ENCODE data around the gene ABCB11. TPM values are rescaled to one million over a fixed set of nuclear protein-coding genes. Genes with fewer than 3 reads are reported as not detected.

The ABCB11 gene
- total and polyA plus RNA-seq, 2 donors (not counting 1 experiment from before 2014, with no cell fraction given) = not detected

GRCh38 chr2:169027234-169027633 lies 3.9 kb downstream of the ABCB11 start:
- ChIA-PET POLR2A (no interaction called here), CTCF (no interaction called here)
- no peak overlapping the region for H2AFZ ChIP-seq (ENCODE audit: insufficient read depth, low read depth, low read length, poor library complexity, severe bottlenecking)
- H4K20me1 ChIP-seq (ENCODE audit: control insufficient read depth, insufficient read depth, low read length, poor library complexity, severe bottlenecking) = no peaks in the 10 kb centered on the region
- ATAC-seq (ENCODE audit: low read depth) (no peak), DNase-seq (no peak)
- H3K4me1 ChIP-seq (ENCODE audit: control insufficient read depth in 2 of 2, insufficient read depth in 2 of 2, low read length in 2 of 2) = no peaks in the 10 kb centered on the region
- no peaks in the 10 kb centered on the region for H3K36me3 ChIP-seq (replicated peaks in 1 of 2; ENCODE audit: control extremely low read depth in 1 of 2, control insufficient read depth in 1 of 2, extremely low read depth in 1 of 2, insufficient read depth in 2 of 2, low read length in 1 of 2)
- no peak overlapping the region for H3K27ac Mint-ChIP-seq
- H3K4me3 ChIP-seq (ENCODE audit: control extremely low read depth in 1 of 5, extremely low read depth in 1 of 5, insufficient read depth in 1 of 5, low read depth in 2 of 5, low read length in 4 of 5) = no peak overlapping the region
- H3K4me1 Mint-ChIP-seq = no peaks in the 10 kb centered on the region
- H3K79me2 ChIP-seq (ENCODE audit: control insufficient read depth, insufficient read depth, low read length) = no peaks in the 10 kb centered on the region
- H3K9ac ChIP-seq (ENCODE audit: low read length) = no peak overlapping the region
- no peaks in the 10 kb centered on the region for H3K27me3 ChIP-seq (replicated peaks in 1 of 4; ENCODE audit: control extremely low read depth in 1 of 4, control insufficient read depth in 3 of 4, insufficient read depth in 4 of 4, low read length in 3 of 4)
- no peaks in the 10 kb centered on the region for H3K9me3 ChIP-seq (ENCODE audit: control extremely low read depth in 1 of 3, control insufficient read depth in 2 of 3, insufficient read depth in 1 of 3, low read length in 2 of 3)
- TF ChIP-seq CTCF (IDR thresholded peaks at IDR 0.05) (no peak), EZH2 (IDR thresholded peaks at IDR 0.05; ENCODE audit: borderline replicate concordance, insufficient read depth, low read depth, low read length, poor library complexity, severe bottlenecking) (no peak)
- H3K9me3 Mint-ChIP-seq (ENCODE audit: insufficient read depth) = no peaks in the 10 kb centered on the region
- H3K27ac ChIP-seq (ENCODE audit: low read length in 2 of 2) = no peak overlapping the region
- intact Hi-C loops (cut with micrococcal nuclease) = no loop called here
- H3K4me3 Mint-ChIP-seq = no peak overlapping the region
- H3K4me2 ChIP-seq (replicated peaks; ENCODE audit: low read depth, low read length, poor library complexity, severe bottlenecking) = no peak overlapping the region
- H3K27me3 Mint-ChIP-seq = no peaks in the 10 kb centered on the region
- no CpG with 5 or more reads among the region's 3 CpGs for WGBS (ENCODE audit: insufficient coverage)

- DNase-seq (no peak), ATAC-seq (ENCODE audit: low read depth) (no peak)
- H4K20me1 ChIP-seq (ENCODE audit: control insufficient read depth, insufficient read depth, low read length, poor library complexity, severe bottlenecking) = no peaks in the 10 kb centered on the region
- H2AFZ ChIP-seq (ENCODE audit: insufficient read depth, low read depth, low read length, poor library complexity, severe bottlenecking) = no peak overlapping the region
- no peaks in the 10 kb centered on the region for H3K79me2 ChIP-seq (ENCODE audit: control insufficient read depth, insufficient read depth, low read length)
- H3K27ac ChIP-seq (ENCODE audit: low read length in 2 of 2) = no peak overlapping the region
- no peaks in the 10 kb centered on the region for H3K4me1 ChIP-seq (ENCODE audit: control insufficient read depth in 2 of 2, insufficient read depth in 2 of 2, low read length in 2 of 2)
- ChIA-PET POLR2A (no interaction called here), CTCF (no interaction called here)
- H3K9me3 ChIP-seq (ENCODE audit: control extremely low read depth in 1 of 3, control insufficient read depth in 2 of 3, insufficient read depth in 1 of 3, low read length in 2 of 3) = no peaks in the 10 kb centered on the region
- H3K27me3 ChIP-seq (replicated peaks in 1 of 4; ENCODE audit: control extremely low read depth in 1 of 4, control insufficient read depth in 3 of 4, insufficient read depth in 4 of 4, low read length in 3 of 4) = no peaks in the 10 kb centered on the region
- WGBS (ENCODE audit: insufficient coverage) = no CpG with 5 or more reads among the region's 1 CpG
- Mint-ChIP-seq H3K27ac (no peak overlapping the region), H3K4me3 (no peak overlapping the region), H3K4me1 (no peaks in the 10 kb centered on the region), H3K9me3 (ENCODE audit: insufficient read depth) (no peaks in the 10 kb centered on the region), H3K27me3 (no peaks in the 10 kb centered on the region)
- no peak for TF ChIP-seq CTCF (IDR thresholded peaks at IDR 0.05)
- TF ChIP-seq EZH2 (IDR thresholded peaks at IDR 0.05; ENCODE audit: borderline replicate concordance, insufficient read depth, low read depth, low read length, poor library complexity, severe bottlenecking) = no peak
- no peak overlapping the region for H3K9ac ChIP-seq (ENCODE audit: low read length)
- intact Hi-C loops (cut with micrococcal nuclease) = no loop called here
- no peaks in the 10 kb centered on the region for H3K36me3 ChIP-seq (replicated peaks in 1 of 2; ENCODE audit: control extremely low read depth in 1 of 2, control insufficient read depth in 1 of 2, extremely low read depth in 1 of 2, insufficient read depth in 2 of 2, low read length in 1 of 2)
- no peak overlapping the region for H3K4me2 ChIP-seq (replicated peaks; ENCODE audit: low read depth, low read length, poor library complexity, severe bottlenecking)
- H3K4me3 ChIP-seq (ENCODE audit: control extremely low read depth in 1 of 5, extremely low read depth in 1 of 5, insufficient read depth in 1 of 5, low read depth in 2 of 5, low read length in 4 of 5) = no peak overlapping the region
Measured at GRCh38 chr2:169026056-169026455, 5.1 kb downstream of the ABCB11 start.
